SU-DHL-6 (cell line): ENCODE results near the gene MYMK.

ENCODE experiments used
- H2AFZ ChIP-seq: fragments of 200-600 bp; sonication (generic); 2 replicates; pipeline ENCODE4 v1.6.1; 2014; ENCODE audit warnings: low read depth, mild to moderate bottlenecking, moderate library complexity, mixed read lengths, antibody characterized with exemption, low read length; ENCODE audit not compliant: severe bottlenecking
- H3F3A ChIP-seq: fragments of 200-600 bp; shearing (Covaris generic); 2 replicates; pipeline ENCODE4 v1.6.0; 2016; ENCODE audit warnings: antibody characterized with exemption, mild to moderate bottlenecking; ENCODE audit not compliant: insufficient read depth
- H3K27ac ChIP-seq: fragments of 200-600 bp; sonication (generic); 2 replicates; pipeline ENCODE4 v1.5.1; 2016; ENCODE audit warnings: low read depth, mild to moderate bottlenecking, low read length, moderate library complexity, mixed read lengths
- H3K27me3 ChIP-seq: fragments of 200-600 bp; sonication (generic), shearing (Covaris generic); 2 replicates; pipeline ENCODE4 v1.6.0; 2014; ENCODE audit warnings: mild to moderate bottlenecking, low read length
- H3K36me3 ChIP-seq: fragments of 200-600 bp; sonication (generic); 2 replicates; pipeline ENCODE4 v1.6.1; 2014; ENCODE audit warnings: mild to moderate bottlenecking, low read length, mixed read lengths
- H3K4me2 ChIP-seq: fragments of 300-600, 200-600 bp; shearing (Covaris generic), sonication (generic); 2 replicates; pipeline ENCODE4 v1.6.0; 2014; ENCODE audit warnings: low read length, low read depth, mild to moderate bottlenecking; ENCODE audit not compliant: poor library complexity, severe bottlenecking
- H3K4me3 ChIP-seq: fragments of 200-600 bp; sonication (generic); 2 replicates; pipeline ENCODE4 v1.5.1; 2014; ENCODE audit warnings: antibody characterized with exemption, low read length, mild to moderate bottlenecking, mixed read lengths; ENCODE audit not compliant: insufficient read depth, poor library complexity, severe bottlenecking
- H3K79me2 ChIP-seq: fragments of 200-600 bp; sonication (generic); 2 replicates; pipeline ENCODE4 v1.6.1; 2014; ENCODE audit warnings: mild to moderate bottlenecking, low read length, moderate library complexity; ENCODE audit not compliant: insufficient read depth
- H3K9ac ChIP-seq: fragments of 200-600 bp; sonication (generic); 2 replicates; pipeline ENCODE4 v1.7.0; 2014; ENCODE audit warnings: mild to moderate bottlenecking, low read length
- H3K9me2 ChIP-seq: fragments of 200-600 bp; sonication (generic); replicated peaks from 2 replicates; pipeline ENCODE4 v1.6.1; 2014; ENCODE audit warnings: low read length; ENCODE audit not compliant: insufficient read depth
- H3K9me3 ChIP-seq: fragments of 200-600 bp; sonication (generic); 2 replicates; pipeline ENCODE4 v1.6.1; 2014; ENCODE audit warnings: low read length, mixed read lengths; ENCODE audit not compliant: insufficient read depth
- H4K20me1 ChIP-seq: fragments of 200-600 bp; sonication (generic); 2 replicates; pipeline ENCODE4 v1.6.1; 2014; ENCODE audit warnings: low read depth, mild to moderate bottlenecking, antibody characterized with exemption, low read length, moderate library complexity, mixed read lengths
- CTCF ChIP-seq: fragments of 200-600 bp; sonication (generic); IDR thresholded peaks from one replicate; pipeline ENCODE4 v1.5.1; 2017; ENCODE audit warnings: antibody characterized with exemption, mild to moderate bottlenecking, low read length, moderate library complexity; ENCODE audit not compliant: insufficient read depth, poor library complexity, severe bottlenecking
- EZH2phosphoT487 ChIP-seq: fragments of 200-600 bp; sonication (generic), shearing (Covaris generic); conservative IDR thresholded peaks from 2 replicates; pipeline ENCODE4 v1.6.1; 2018; ENCODE audit warnings: mild to moderate bottlenecking, antibody characterized with exemption, low read length, moderate library complexity, mixed read lengths

MYMK gene

GRCh38 chr9:133563291-133563796 is 38.6 kb upstream of the MYMK start:
- H3K27me3 ChIP-seq: no peaks in the 10 kb centered on the region
- H3K9ac ChIP-seq: no peak overlapping the region
- no peak overlapping the region for H3K4me2 ChIP-seq
- no peaks in the 10 kb centered on the region for H3K79me2 ChIP-seq
- TF ChIP-seq EZH2phosphoT487 (no peak), CTCF (no peak)
- H3K4me3 ChIP-seq: no peak overlapping the region
- H2AFZ ChIP-seq: no peak overlapping the region
- no peaks in the 10 kb centered on the region for H3K9me3 ChIP-seq
- no peaks in the 10 kb centered on the region for H3K9me2 ChIP-seq
- no peaks in the 10 kb centered on the region for H3K36me3 ChIP-seq
- no peak overlapping the region for H3K27ac ChIP-seq
- H4K20me1 ChIP-seq: no peaks in the 10 kb centered on the region
- no peaks in the 10 kb centered on the region for H3F3A ChIP-seq

- no peaks in the 10 kb centered on the region for H3K27me3 ChIP-seq
- no peaks in the 10 kb centered on the region for H3K9me3 ChIP-seq
- H3K79me2 ChIP-seq: no peaks in the 10 kb centered on the region
- H3K4me2 ChIP-seq: no peak overlapping the region
- no peaks in the 10 kb centered on the region for H4K20me1 ChIP-seq
- no peak overlapping the region for H3K27ac ChIP-seq
- TF ChIP-seq CTCF (no peak), EZH2phosphoT487 (no peak)
- no peak overlapping the region for H2AFZ ChIP-seq
- no peaks in the 10 kb centered on the region for H3F3A ChIP-seq
- no peaks in the 10 kb centered on the region for H3K36me3 ChIP-seq
- H3K9me2 ChIP-seq: no peaks in the 10 kb centered on the region
- no peak overlapping the region for H3K4me3 ChIP-seq
- H3K9ac ChIP-seq: no peak overlapping the region
Measured at GRCh38 chr9:133562611-133563290, 38.0 kb upstream of the MYMK start.

- H3K79me2 ChIP-seq: no peaks in the 10 kb centered on the region
- H3K27ac ChIP-seq: no peak overlapping the region
- no peak overlapping the region for H3K4me2 ChIP-seq
- no peaks in the 10 kb centered on the region for H4K20me1 ChIP-seq
- no peak overlapping the region for H3K4me3 ChIP-seq
- H3K9me2 ChIP-seq: no peaks in the 10 kb centered on the region
- H3K27me3 ChIP-seq: no peaks in the 10 kb centered on the region
- H3F3A ChIP-seq: no peaks in the 10 kb centered on the region
- TF ChIP-seq CTCF (no peak), EZH2phosphoT487 (no peak)
- no peak overlapping the region for H3K9ac ChIP-seq
- H3K36me3 ChIP-seq: no peaks in the 10 kb centered on the region
- no peaks in the 10 kb centered on the region for H3K9me3 ChIP-seq
- H2AFZ ChIP-seq: no peak overlapping the region
Measured at GRCh38 chr9:133561976-133562554, 37.3 kb upstream of the MYMK start.
